ENCODE results near the gene C1orf35.

DNA sequence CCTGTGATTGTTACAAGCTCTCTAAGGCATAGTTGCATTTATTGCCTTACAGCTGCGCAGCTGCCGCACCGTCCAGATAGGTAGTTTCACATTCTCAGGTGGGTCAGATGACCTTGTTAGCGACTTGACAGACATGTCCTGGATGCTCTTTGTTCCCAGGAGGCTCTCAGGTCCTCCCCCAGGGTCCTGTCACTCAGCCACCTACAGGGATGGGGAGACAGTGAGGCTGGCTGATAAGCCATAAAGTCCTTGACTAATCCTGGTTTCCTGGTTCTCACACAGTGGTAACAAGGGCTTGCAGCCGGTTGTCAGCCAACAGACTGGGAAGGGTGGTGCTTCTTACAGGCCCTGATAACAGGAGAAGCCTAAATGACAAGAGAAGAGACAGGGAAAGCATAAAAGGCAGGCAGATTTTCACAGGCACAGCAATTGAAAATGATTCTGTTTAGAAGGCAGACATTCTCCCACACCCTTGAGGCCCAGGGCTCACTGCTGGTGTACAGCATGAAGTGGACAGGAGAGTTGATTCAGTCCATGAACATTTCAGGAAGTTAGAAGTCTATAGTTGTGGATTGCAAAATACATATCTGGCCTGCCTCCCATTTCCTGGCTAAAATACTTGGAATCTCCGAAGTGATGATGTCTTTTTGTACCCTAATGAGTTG, 17.7 kb downstream of the C1orf35 start:
- TF ChIP-seq CTCF (IDR thresholded peaks at IDR 0.05): no peak
- no peak for TF ChIP-seq EP300 (IDR thresholded peaks at IDR 0.05)
- no peak for TF ChIP-seq POLR2A (IDR thresholded peaks at IDR 0.05)
